BE2C (cell line): ENCODE results near the gene EPHB2.

Experiments
- DNase-seq: peaks from one replicate; pipeline ENCODE4 v3.0.0-alpha.2; 2020
- H3K27me3 ChIP-seq: fragments of 250-450 bp; sonication (Bioruptor Pico); 2 replicates; pipeline ENCODE4 v1.5.1; 2020; ENCODE audit warnings: mild to moderate bottlenecking
- H3K36me3 ChIP-seq: fragments of 250-450 bp; sonication (Bioruptor Pico); 2 replicates; pipeline ENCODE4 v1.5.1; 2020; ENCODE audit warnings: mild to moderate bottlenecking
- H3K4me1 ChIP-seq: fragments of 250-450 bp; sonication (Bioruptor Pico); 2 replicates; pipeline ENCODE4 v1.5.1; 2020
- H3K4me3 ChIP-seq: 2 replicates; pipeline ENCODE4 v1.5.1; 2011; ENCODE audit warnings: low read depth, low read length
- H3K9me3 ChIP-seq: fragments of 250-450 bp; sonication (Bioruptor Pico); 2 replicates; pipeline ENCODE4 v1.5.1; 2020
- TF ChIP-seq, protein P1 (sequence below): IDR thresholded peaks from 2 replicates; pipeline ENCODE4 v1.5.1; 2012; ENCODE audit warnings: mild to moderate bottlenecking, low read depth, low read length

Gene EPHB2

DNA sequence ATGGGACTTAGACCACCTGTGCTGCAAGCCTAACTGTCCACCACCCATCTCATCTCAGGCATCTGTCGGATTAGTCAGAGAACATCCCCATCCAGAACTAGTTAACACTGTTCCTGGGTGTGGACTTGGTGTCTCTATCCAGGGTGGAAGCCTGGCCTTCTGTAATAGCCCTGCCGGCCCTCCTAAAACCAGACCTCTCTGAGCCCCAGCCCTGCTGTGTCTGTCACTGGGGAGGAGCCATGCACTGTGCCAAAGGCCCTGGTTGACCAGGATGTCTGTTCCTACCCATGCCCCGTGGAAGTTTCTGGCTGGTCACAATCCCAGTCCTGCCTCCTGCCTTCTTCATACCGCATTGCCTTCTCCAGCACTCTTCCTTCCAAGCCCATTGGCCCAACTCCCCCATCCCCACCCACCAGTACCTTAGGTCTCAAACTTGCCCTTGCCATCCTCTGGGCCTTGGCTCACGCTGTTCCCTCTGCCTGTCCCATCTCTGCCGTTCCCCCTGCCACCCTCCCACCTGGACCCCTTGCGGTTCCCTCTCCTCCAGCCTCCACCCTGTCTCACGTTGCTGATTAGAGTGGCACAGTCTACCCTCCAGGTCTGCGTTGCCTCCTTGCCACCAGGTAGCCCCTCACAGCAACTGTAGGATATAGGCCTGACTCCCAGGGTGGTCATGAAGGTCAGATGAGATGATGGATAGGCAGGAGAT lies 105.6 kb downstream of the EPHB2 start:
- H3K9me3 ChIP-seq = no peaks in the 10 kb centered on the region
- no peaks in the 10 kb centered on the region for H3K27me3 ChIP-seq
- no peak overlapping the region for H3K4me3 ChIP-seq
- H3K36me3 ChIP-seq = no peaks in the 10 kb centered on the region
- no peaks in the 10 kb centered on the region for H3K4me1 ChIP-seq
- DNase-seq = no peak
- TF ChIP-seq, protein P1, sequence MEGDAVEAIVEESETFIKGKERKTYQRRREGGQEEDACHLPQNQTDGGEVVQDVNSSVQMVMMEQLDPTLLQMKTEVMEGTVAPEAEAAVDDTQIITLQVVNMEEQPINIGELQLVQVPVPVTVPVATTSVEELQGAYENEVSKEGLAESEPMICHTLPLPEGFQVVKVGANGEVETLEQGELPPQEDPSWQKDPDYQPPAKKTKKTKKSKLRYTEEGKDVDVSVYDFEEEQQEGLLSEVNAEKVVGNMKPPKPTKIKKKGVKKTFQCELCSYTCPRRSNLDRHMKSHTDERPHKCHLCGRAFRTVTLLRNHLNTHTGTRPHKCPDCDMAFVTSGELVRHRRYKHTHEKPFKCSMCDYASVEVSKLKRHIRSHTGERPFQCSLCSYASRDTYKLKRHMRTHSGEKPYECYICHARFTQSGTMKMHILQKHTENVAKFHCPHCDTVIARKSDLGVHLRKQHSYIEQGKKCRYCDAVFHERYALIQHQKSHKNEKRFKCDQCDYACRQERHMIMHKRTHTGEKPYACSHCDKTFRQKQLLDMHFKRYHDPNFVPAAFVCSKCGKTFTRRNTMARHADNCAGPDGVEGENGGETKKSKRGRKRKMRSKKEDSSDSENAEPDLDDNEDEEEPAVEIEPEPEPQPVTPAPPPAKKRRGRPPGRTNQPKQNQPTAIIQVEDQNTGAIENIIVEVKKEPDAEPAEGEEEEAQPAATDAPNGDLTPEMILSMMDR = no peak

DNA sequence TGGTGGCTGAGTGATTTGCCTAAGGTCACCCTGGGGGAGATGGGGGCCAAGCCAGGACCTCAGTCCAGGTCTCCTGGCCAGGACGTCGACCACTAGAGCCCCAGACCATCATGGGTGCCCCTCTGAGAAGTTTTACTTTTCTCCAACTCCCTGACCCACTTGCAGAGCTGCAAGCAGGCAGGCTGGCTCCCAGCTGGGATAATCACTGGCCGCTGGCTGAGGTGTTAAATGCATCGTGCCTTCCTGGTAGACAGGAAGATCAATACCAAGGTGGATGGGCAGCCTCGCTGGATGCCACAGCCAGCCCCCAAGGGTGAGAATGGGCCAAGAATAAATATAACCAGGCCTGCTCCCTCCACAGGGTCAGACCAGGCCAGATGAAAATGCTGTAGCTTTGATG lies 106.2 kb downstream of the EPHB2 start:
- Histone ChIP-seq H3K27me3 (no peaks in the 10 kb centered on the region), H3K36me3 (no peaks in the 10 kb centered on the region), H3K4me3 (no peak overlapping the region), H3K9me3 (no peaks in the 10 kb centered on the region), H3K4me1 (no peaks in the 10 kb centered on the region)
- TF ChIP-seq, protein P1 = no peak
- no peak for DNase-seq

DNA sequence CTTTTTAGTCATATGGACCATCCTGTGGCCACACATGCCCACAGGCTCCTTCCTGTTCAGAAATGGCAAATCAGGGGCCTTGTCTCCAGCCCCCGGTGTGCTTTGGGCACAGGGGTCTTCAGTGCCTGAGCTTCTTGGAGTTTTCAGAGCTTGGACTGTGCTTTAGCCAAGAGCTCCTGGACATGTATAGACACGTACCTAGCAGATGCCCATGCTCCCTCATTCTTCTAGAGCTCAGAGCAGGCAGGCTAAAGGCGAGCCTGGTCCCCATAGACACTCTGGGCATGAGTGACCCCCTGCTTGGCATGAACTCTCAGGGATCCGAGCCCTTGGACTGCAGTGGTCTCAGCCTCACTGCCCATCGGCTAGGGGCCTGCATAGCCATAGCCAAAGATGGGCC lies 106.8 kb downstream of the EPHB2 start:
- Histone ChIP-seq H3K4me3 (no peak overlapping the region), H3K9me3 (no peaks in the 10 kb centered on the region), H3K27me3 (no peaks in the 10 kb centered on the region), H3K4me1 (no peaks in the 10 kb centered on the region), H3K36me3 (no peaks in the 10 kb centered on the region)
- TF ChIP-seq, protein P1 = no peak
- no peak for DNase-seq

DNA sequence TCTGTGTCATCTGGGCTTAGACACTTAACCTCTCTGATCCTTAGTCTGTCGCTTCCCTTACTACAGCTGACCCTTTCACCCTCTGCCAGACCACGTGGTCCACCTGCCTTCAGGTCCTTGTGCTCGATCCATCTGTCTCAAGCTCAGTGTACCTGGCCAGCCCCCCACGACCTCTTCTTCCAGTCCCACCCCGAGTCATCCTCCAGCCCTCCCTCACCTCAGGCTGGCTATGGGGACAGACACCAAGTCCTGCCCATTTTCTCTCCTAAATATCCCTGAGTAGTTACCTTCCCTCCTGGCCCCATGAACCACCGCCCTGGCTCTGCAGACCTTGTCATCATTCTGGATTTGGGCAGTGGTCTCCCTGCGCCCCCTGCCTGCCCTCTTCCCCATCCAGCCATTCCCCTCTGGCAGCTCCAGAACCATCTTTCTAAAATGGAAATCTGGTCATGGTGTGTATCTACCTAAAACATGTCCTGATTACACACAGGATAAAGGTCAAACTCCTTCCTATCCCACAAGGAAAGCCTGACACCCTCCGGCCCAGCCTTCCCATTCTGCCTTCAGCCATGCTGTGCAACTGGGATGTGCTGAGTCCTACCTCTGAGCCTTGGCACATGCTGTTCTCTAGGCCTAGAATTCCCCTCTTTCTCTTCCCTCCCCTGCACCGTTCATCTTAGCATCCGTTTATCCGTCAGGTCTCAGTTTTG lies 107.6 kb downstream of the EPHB2 start:
- no peak for DNase-seq

DNA sequence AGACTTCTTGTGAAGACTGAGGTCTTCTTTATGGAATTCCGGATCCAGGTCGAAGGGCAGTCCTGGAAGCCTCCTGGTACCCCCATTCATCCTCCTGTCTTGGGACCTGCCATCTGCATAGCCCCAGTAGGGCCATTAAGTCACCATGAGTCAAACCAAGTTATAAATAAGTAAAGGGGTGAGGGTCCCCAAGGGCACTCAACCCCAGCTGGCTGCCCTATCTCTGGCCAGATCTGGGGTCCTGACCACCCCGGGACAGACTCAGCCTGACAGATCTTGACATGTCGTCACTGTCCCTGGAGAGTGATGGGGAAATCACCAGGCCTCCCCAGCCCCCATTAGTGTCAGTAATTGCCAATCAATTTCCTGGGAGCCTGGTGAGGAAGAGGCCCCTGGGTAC lies 108.7 kb downstream of the EPHB2 start:
- no peaks in the 10 kb centered on the region for H3K4me1 ChIP-seq
- no peak for DNase-seq
- H3K9me3 ChIP-seq = no peaks in the 10 kb centered on the region
- H3K4me3 ChIP-seq = no peak overlapping the region
- no peaks in the 10 kb centered on the region for H3K27me3 ChIP-seq
- H3K36me3 ChIP-seq = no peaks in the 10 kb centered on the region
- TF ChIP-seq, protein P1 = no peak

More for the DNA sequence above, 107.6 kb downstream of the EPHB2 start:
- TF ChIP-seq, protein P1 = no peak
- no peaks in the 10 kb centered on the region for H3K4me1 ChIP-seq
- H3K4me3 ChIP-seq = no peak overlapping the region
- H3K27me3 ChIP-seq = no peaks in the 10 kb centered on the region
- H3K36me3 ChIP-seq = no peaks in the 10 kb centered on the region
- no peaks in the 10 kb centered on the region for H3K9me3 ChIP-seq

DNA sequence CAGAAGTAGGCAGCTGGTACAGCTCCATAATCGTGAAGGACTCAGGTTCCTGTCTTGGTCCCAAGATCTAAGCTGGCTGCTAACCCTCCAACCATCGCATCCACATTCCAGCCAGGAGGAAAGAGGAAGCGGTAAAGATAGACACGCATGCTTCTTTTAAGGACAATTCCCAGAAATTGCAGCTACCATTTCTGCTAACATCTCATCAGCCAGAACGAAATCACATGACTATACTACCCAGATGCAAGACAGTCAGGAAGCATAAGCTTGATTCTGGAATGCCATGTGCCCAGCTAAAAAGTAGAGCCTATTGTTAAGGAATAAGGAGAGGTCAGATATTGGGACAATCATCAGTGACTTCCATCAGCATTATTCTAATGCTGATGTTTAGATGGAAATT lies 110.4 kb downstream of the EPHB2 start:
- TF ChIP-seq, protein P1 = no peak
- H3K9me3 ChIP-seq = no peaks in the 10 kb centered on the region
- H3K4me1 ChIP-seq = no peaks in the 10 kb centered on the region
- H3K36me3 ChIP-seq = no peaks in the 10 kb centered on the region
- no peak overlapping the region for H3K4me3 ChIP-seq
- no peak for DNase-seq
- H3K27me3 ChIP-seq = no peaks in the 10 kb centered on the region
